ENCODE data around the gene COL24A1. TPM values are rescaled to one million over a fixed set of nuclear protein-coding genes. Genes with fewer than 3 reads are reported as not detected.

COL24A1 gene
- total and polyA plus RNA-seq, 2 of the 8 experiments (the other 6 are each of a cell fraction or from before 2014, with no cell fraction given): 0.23 to 1.1 TPM

- DNase-seq (ENCODE audit: low read depth in 1 of 2, low spot score in 2 of 2) (peak; percentile 84 to 85), FAIRE-seq (peak; percentile 80)
- Histone ChIP-seq H3K79me1 (ENCODE audit: low read depth, low read length) (peaks cover 6% of the 10 kb centered on the region), H3K23ac (ENCODE audit: insufficient read length) (no peak within 1 kb of the TSS), H4K5ac (ENCODE audit: insufficient read length, low read depth, low read length) (peak within 1 kb of the TSS; percentile 41), H4K91ac (replicated peaks; ENCODE audit: insufficient read length, low read length) (peak within 1 kb of the TSS; percentile 22), H3K27ac (ENCODE audit: low read depth, low read length) (peak within 1 kb of the TSS; percentile 51), H3K23me2 (ENCODE audit: low read depth, low read length) (peaks cover 11% of the 10 kb centered on the region), H3K27me3 (replicated peaks in 1 of 4; ENCODE audit: control insufficient read depth in 3 of 4, extremely low read depth in 1 of 4, insufficient read depth in 3 of 4, low read length in 3 of 4) (no peaks in the 10 kb centered on the region), H3K4ac (replicated peaks; ENCODE audit: insufficient read length, low read depth, low read length) (no peak within 1 kb of the TSS), H2BK20ac (ENCODE audit: low read length) (no peak within 1 kb of the TSS), H2AK5ac (ENCODE audit: low read depth, low read length) (no peak within 1 kb of the TSS), H3K4me1 (replicated peaks in 1 of 4; ENCODE audit: control insufficient read depth in 3 of 4, insufficient read depth in 4 of 4, low read length in 3 of 4) (peaks cover 0 to 4% (median 0%) of the 10 kb centered on the region in 4 experiments; a peak in 2 of 7 replicates), H4K20me1 (replicated peaks in 1 of 2; ENCODE audit: control insufficient read depth in 1 of 2, insufficient read depth in 2 of 2, low read length in 2 of 2) (no peaks in the 10 kb centered on the region), H3K14ac (ENCODE audit: insufficient read length) (no peak within 1 kb of the TSS), H2AFZ (ENCODE audit: low read length) (peak within 1 kb of the TSS; percentile 97), H2BK12ac (ENCODE audit: low read depth, low read length) (peak within 1 kb of the TSS; percentile 62; the same call in 1 of the 2 replicates), H4K8ac (ENCODE audit: extremely low read depth, insufficient read depth, low read length) (peak within 1 kb of the TSS; percentile 92; the same call in 1 of the 2 replicates), H3K79me2 (ENCODE audit: control insufficient read depth in 1 of 2, insufficient read depth in 2 of 2, low read length in 2 of 2) (peaks cover 0 to 44% of the 10 kb centered on the region in 2 experiments; a peak in 3 of 4 replicates), H3K4me2 (ENCODE audit: insufficient read depth in 1 of 2, low read depth in 2 of 2, low read length in 2 of 2) (peak within 1 kb of the TSS; percentile 70 to 98), H2BK5ac (ENCODE audit: low read depth, low read length) (peak within 1 kb of the TSS; percentile 41), H2BK15ac (ENCODE audit: low read length) (peak within 1 kb of the TSS; percentile 22; the same call in 1 of the 2 replicates), H3K18ac (ENCODE audit: extremely low read depth, low read length) (peak within 1 kb of the TSS; percentile 4), H3K4me3 (ENCODE audit: extremely low read depth in 1 of 4, insufficient read depth in 2 of 4, low read depth in 3 of 4, low read length in 4 of 4) (peak within 1 kb of the TSS; percentile 82 to 99 (median 92)), H3K56ac (replicated peaks; ENCODE audit: insufficient read length, low read depth, low read length) (no peak within 1 kb of the TSS), H3K9me3 (ENCODE audit: insufficient read depth in 2 of 2, low read depth in 1 of 2, low read length in 1 of 2) (no peaks in the 10 kb centered on the region; a peak in 1 of 4 replicates), H2BK120ac (replicated peaks; ENCODE audit: low read depth, low read length) (no peak within 1 kb of the TSS), H3K9ac (replicated peaks in 1 of 4; ENCODE audit: extremely low read depth in 1 of 4, low read depth in 3 of 4, low read length in 3 of 4) (peak within 1 kb of the TSS; percentile 53 to 95 (median 70)), H3K36me3 (ENCODE audit: control insufficient read depth in 2 of 4, insufficient read depth in 4 of 4, low read length in 3 of 4) (peaks cover 0 to 25% (median 9%) of the 10 kb centered on the region in 4 experiments; a peak in 3 of 8 replicates)
- 2% methylated on average over 35 of the region's 35 CpGs; no CpG with 5 or more reads in 1 of the 2 experiments for WGBS, 2 experiments (ENCODE audit: extremely low coverage in 1 of 2, insufficient coverage in 1 of 2, insufficient read length in 1 of 2, insufficient replicate concordance in 2 of 2, low coverage in 1 of 2, low lambda C conversion rate in 2 of 2, missing lambda C conversion rate in 1 of 2)
- ChIA-PET POLR2A (ENCODE audit: partially characterized antibody) (interaction anchor here (0.7 to 1.7 kb wide), 9 partner anchors 8 to 129 kb away, joined by 3 to 8 read pairs (median 3); partner anchors contain the start of gene CCN1), CTCF (ENCODE audit: partially characterized antibody) (interaction anchor here (0.8 to 2.2 kb wide), 11 partner anchors 8 to 399 kb away, joined by 3 to 5 read pairs (median 3); no protein-coding TSS in a partner anchor)
- no peak for TF ChIP-seq GABPA (IDR thresholded peaks at IDR 0.05; ENCODE audit: borderline replicate concordance, insufficient read depth, low read length)
- peak; percentile 63 to 79; a peak in 2 of 3 replicates for TF ChIP-seq POLR2A (IDR thresholded peaks at IDR 0.05; ENCODE audit: control extremely low read depth in 1 of 2, low read depth in 2 of 2, low read length in 2 of 2)
- peak; percentile 80 for TF ChIP-seq CREB1 (IDR thresholded peaks at IDR 0.05)
- peak; percentile 57; the same call in 1 of the 2 replicates for TF ChIP-seq E2F6 (IDR thresholded peaks at IDR 0.05)
- no peak for TF ChIP-seq SP1 (IDR thresholded peaks at IDR 0.05; ENCODE audit: low read depth, low read length)
- no peak for TF ChIP-seq KDM1A (IDR thresholded peaks at IDR 0.05; ENCODE audit: borderline replicate concordance, low read length)
- TF ChIP-seq BRCA1 (IDR thresholded peaks at IDR 0.05; ENCODE audit: low read depth, low read length): no peak
- TF ChIP-seq USF2 (IDR thresholded peaks at IDR 0.05; ENCODE audit: low read length): 0 out of 2 replicates have a peak, but pooled peaks have one; percentile 20
- TF ChIP-seq ASH2L (IDR thresholded peaks at IDR 0.05; ENCODE audit: low read length): peak; percentile 97
Measured at GRCh38 chr1:85707990-85708828, 448.4 kb downstream of the COL24A1 start, which contains the start of gene ZNHIT6. TSS of gene ZNHIT6 (minus strand) at chr1:85708433. CDS start at chr1:85708284, 149 bp downstream.

Measured in H1 (cell line).